Left cardiac atrium (tissue), 4 donors: ENCODE measurements around the gene PAX2. TPM values are rescaled to one million over a fixed set of nuclear protein-coding genes. Genes with fewer than 3 reads are reported as not detected.

Experiments used
- ATAC-seq, 2 donors: fragments of 200-7000 bp; cut with Tn5 transposase; one replicate each; pipeline ENCODE4 v1.9.1; 2020; ENCODE audit warnings: mild to moderate bottlenecking in 2 of 2, moderate library complexity in 2 of 2
- DNase-seq: peaks from one replicate; pipeline ENCODE4 v3.0.0-alpha.2; 2020
- intact Hi-C, 2 donors: fragments of 100-400 bp; cut with DNase I; formaldehyde crosslinking; loops; one replicate each; pipeline versions ENCODE4 v1.14.1 to v1.15.1; 2022 to 2023
- total RNA-seq, 2 donors: library from RNA; stranded (reverse); fragmentation: NEBNext Ultra II Directional; extraction: Animal tissue kit (Norgen Biotek cat#: 25700); gene quantifications; one replicate each; pipeline ENCODE4 v1.2.1, GENCODE V29; 2021
- donor health status: DM: no; HTN: yes; CAD: no.
- donor health status: DM: no; HTN: yes; CAD: no; lungs with severe emphysema.
- donor health status: DM: yes; HTN: yes; CAD: no.
- donor health status: Dilated cardiomyopathy.

PAX2 gene
- total RNA-seq, 2 donors from 2014 or later: not detected

- intact Hi-C loops: no loop called here
- ATAC-seq: no peak
- DNase-seq: no peak
These were observed 119.6 kb downstream of the PAX2 start for GRCh38 chr10:100864978-100865377.

- no peak for ATAC-seq
- no peak for DNase-seq
- intact Hi-C loops: no loop called here
These were observed 120.6 kb downstream of the PAX2 start for GRCh38 chr10:100866010-100866409.

GRCh38 chr10:100866575-100867098, 121.3 kb downstream of the PAX2 start:
- ATAC-seq: no peak
- intact Hi-C loops: no loop called here
- no peak for DNase-seq

DNA sequence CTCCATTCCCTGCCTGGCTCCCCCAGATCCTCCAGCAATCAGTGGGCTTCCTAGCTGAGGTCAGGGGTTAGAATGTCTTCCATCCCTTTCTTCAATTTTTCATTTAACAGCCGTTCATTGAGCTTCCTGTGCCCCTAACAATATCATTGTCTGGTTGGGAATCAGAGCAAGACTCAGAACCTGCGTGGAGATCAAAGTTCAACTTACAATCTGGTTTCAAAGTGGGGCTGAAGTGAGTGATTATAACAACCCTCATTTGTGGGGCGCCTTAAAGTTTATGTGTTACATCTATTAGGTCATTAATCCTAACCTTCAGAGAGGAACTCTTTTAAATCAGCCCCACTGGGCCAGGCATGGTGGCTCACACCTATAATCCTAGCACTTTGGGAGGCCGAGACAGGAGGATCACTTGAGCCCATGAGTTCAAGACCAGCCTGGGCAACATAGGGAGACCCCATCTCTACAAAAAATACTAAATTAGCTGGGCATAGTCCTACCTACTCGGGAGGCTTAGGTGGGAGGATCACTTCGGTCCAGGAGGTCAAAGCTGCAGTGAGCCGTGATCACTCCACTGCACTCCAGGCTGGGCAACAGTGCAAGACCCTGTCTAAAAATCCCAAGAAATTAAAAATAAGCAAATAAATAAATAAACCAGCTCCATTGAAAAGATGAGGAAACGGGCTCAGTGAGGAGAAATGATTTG, 122.0 kb downstream of the PAX2 start:
- ATAC-seq (no peak), DNase-seq (no peak)
- intact Hi-C loops: no loop called here

- intact Hi-C loops: no loop called here
- no peak for ATAC-seq
These were observed 123.0 kb downstream of the PAX2 start for GRCh38 chr10:100868382-100868781.

DNA sequence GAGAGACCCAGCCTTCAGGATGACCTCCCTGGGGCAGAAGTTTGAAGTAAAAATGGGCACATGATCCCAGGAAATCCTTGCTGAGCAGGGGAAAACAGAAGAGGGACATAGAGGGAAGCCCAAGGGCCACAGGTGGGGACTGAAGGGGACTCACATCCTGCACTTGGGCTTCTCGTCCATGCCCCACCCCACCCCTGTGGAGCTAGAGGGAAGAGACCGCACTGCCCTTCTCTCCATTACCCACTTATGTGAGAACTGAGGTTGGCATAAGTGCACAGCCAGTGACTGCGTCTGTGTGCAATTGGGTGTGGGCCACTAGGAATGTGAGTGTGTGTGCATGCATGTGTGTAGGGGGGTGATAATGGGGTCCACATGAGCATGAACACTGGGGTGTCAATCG, 124.0 kb downstream of the PAX2 start:
- ATAC-seq (no peak), DNase-seq (no peak)
- intact Hi-C loops: no loop called here

More at GRCh38 chr10:100868382-100868781, 123.0 kb downstream of the PAX2 start:
- DNase-seq: no peak

- DNase-seq (no peak), ATAC-seq (peak in 1 of 2 donors; percentile 65)
These were observed 126.8 kb downstream of the PAX2 start for GRCh38 chr10:100872034-100872791.

DNA sequence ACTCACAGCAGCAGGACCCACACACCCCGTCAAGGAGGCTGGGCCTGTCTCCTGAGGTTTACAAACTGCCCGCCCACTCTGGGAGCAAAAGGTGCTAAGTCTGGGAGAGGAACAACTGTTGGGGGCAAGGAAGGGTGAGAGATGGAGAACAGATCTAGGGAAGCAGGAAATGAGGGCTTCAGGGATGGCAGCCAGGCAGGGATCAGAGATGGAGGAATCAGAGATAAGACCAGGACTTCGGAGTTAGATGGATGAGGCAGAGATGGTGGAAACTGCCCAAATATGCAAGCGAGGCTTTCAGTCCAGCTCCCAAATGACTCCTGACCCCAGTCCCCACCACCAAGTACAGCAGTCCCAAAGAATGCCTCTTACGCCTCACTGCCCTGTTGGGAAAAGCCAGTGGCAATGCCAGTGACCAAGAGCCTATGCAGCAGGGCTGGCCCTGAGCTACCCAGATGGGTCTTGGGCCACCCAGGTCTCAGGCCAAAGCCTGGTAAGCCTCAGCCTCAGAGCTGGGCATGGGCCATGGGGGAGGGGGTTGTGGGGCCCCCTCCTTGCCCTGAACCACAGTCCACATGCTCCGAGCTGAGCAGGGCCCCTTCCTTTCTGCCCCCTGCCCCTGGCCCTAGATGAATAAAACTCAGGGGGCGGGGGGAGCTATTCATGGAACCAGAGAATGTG, 127.9 kb downstream of the PAX2 start:
- ATAC-seq (no peak), DNase-seq (no peak)
- intact Hi-C loops: loop anchor here in 1 of 2 donors (10.0 kb wide), 2 partner anchors 428 to 538 kb away; partner anchors contain the start of gene PKD2L1

More at GRCh38 chr10:100872034-100872791, 126.8 kb downstream of the PAX2 start:
- intact Hi-C loops: loop anchor here in 1 of 2 donors (10.0 kb wide), 2 partner anchors 427 to 537 kb away; partner anchors contain the start of gene PKD2L1

- intact Hi-C loops: loop anchor here in 1 of 2 donors (10.0 kb wide), 2 partner anchors 429 to 539 kb away; partner anchors contain the start of gene PKD2L1
- no peak for DNase-seq
- ATAC-seq: no peak
These were observed 128.5 kb downstream of the PAX2 start for GRCh38 chr10:100873827-100874326.

DNA sequence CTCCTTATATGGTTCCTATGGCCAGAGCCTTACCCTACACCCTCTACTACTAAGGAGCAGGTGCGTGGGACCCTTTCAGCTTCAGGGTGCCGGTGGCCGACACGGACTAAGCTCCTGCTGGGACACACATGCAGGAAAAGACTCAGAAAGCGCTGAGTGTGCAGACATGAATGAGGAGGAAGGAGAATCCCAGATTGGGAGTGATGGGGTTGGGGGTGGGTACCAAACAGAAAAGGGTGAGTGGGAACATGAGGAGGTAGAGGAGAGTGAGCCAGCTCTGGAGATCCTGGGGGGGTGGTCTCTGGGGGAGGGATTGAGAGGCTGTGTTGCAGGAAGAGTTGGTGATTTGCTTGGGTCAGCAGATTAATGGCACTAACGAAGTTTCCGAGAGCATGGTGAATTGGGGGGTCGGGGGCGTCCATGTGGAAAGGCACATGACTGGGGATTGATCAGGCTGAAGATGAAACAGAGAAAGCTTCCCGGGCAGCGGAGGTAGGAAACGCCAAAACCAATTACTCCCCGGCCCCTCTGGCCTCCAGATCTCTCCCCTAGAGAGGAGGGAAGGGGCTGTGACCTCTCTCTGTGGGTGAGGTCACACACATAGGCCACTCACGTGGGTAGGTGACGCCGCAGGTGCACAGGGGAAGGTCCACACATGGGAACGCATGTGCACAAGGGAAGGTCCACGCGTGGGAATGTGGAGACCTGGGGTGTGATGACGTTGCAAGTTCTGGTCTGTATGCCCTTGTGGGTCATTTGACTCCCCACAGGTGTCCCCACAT, 129.5 kb downstream of the PAX2 start:
- ATAC-seq (no peak), DNase-seq (no peak)
- intact Hi-C loops: loop anchor here (5.0 to 10.0 kb wide), 3 partner anchors 430 to 540 kb away; partner anchors contain the start of gene PKD2L1 (in 1 of the 2)

DNA sequence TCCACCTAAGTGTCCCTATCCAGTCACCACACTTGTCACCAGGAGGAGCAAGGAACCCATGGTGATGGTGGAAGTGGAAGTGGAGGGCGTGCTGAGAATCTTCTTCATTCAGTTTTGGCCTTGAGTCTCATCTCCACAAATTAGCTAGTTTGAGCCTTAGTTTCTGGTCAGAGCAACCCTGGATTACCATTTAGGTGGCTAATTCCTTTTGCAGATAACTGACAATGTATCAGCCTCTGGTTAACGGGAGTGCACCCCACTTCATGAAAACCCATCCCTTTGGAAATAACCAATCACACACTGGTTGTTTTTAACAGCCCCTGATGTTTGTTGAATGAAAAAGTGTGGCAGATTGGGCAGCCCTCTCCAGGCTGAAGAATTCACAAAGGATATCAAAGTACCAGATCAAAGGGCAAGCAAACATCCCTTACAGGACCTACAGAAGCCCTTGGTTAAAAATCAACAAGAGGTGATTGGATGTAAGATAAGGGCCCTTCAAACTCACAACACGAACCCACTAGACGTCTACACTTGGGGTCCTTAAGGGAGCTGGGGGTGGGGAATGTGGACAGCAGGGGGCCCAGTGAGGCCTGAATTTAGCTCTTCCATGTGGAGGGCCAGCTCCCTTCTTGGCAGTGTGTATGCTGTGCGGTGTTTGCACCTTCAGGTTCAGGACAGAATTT, 130.2 kb downstream of the PAX2 start:
- no peak for ATAC-seq
- intact Hi-C loops: loop anchor here (5.0 to 10.0 kb wide), 3 partner anchors 431 to 541 kb away; partner anchors contain the start of gene PKD2L1 (in 1 of the 2)
- no peak for DNase-seq

DNA sequence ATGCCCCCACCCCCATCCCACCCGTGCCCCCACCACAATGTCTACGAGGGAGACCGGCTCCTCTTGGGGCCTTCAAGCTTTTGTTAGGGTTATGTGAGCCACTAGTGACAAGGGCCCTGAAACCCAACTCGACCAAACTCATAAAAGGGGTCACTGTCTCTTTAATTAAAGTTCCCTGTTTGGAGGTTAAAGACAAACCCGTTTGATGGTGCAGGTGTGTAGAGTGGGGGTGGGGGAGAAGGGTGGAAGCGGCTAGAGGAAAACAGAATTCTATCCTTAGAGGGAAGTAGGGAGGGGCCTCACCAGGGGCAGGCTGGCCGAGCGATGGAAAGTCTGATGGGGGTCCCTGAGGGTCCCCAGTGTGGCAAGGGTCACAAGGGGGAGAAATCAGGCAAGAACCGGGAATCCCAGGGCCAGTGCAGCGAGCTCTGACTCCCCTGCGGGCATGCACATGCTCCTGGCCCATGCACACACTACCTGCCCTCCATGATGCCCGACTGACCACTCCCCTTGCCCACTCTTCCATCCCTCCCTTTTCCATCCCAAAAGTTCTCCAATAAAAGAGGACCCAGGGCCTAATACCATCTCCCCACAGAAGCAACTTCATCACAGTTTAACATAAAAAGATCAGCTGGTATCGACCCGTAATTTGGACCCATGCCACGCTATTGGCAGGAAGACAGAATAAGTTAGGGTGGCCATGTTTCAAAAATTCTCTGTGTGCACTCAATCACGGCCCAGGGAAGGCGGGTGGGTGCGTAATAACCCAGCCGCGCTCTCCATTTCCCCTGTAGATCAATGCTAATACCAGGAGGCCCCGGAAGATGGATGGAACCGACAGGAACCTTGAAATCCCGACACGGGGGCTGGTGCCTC, 131.4 kb downstream of the PAX2 start:
- intact Hi-C loops: loop anchor here (5.0 to 10.0 kb wide), 3 partner anchors 432 to 542 kb away; partner anchors contain the start of gene PKD2L1 (in 1 of the 2)
- DNase-seq (no peak), ATAC-seq (no peak)

- ATAC-seq: no peak
- intact Hi-C loops: loop anchor here (5.0 to 10.0 kb wide), 3 partner anchors 433 to 543 kb away; partner anchors contain the start of gene PKD2L1 (in 1 of the 2)
- no peak for DNase-seq
These were observed 132.1 kb downstream of the PAX2 start for GRCh38 chr10:100877461-100877850.

GRCh38 chr10:100878291-100878910, 133.0 kb downstream of the PAX2 start:
- peak; percentile 81 to 82 for ATAC-seq
- peak; percentile 47 for DNase-seq
- intact Hi-C loops: loop anchor here (2.0 to 10.0 kb wide), 4 partner anchors 318 to 544 kb away; partner anchors contain the start of gene PKD2L1 (in 1 of the 2)
